Adrenal gland (tissue), 5 donors: ENCODE measurements around the gene MMADHC.

Source experiments
- POLR2A ChIP-seq, 2 donors: fragments of 450-650 bp; IDR thresholded peaks; one replicate each; pipeline ENCODE4 v1.6.1; 2017; ENCODE audit warnings: antibody characterized with exemption in 2 of 2, mild to moderate bottlenecking in 2 of 2, moderate library complexity in 1 of 2
- TF ChIP-seq, protein P1 (sequence below), 6 experiments: fragments of 450-650 bp in 4 of 6; fragments of 200-600 bp in 2 of 6; sonication (generic) in 1 of 6; IDR thresholded peaks; 1 replicate in 5 of 6; 2 replicates in 1 of 6; pipeline versions ENCODE4 v1.5.1 to v1.8.0; 2016 to 2021; ENCODE audit warnings: antibody characterized with exemption in 6 of 6, mild to moderate bottlenecking in 2 of 6, moderate library complexity in 1 of 6
- donor health status: DM: no; HTN: no; CAD: no.

- TF ChIP-seq, protein P1, sequence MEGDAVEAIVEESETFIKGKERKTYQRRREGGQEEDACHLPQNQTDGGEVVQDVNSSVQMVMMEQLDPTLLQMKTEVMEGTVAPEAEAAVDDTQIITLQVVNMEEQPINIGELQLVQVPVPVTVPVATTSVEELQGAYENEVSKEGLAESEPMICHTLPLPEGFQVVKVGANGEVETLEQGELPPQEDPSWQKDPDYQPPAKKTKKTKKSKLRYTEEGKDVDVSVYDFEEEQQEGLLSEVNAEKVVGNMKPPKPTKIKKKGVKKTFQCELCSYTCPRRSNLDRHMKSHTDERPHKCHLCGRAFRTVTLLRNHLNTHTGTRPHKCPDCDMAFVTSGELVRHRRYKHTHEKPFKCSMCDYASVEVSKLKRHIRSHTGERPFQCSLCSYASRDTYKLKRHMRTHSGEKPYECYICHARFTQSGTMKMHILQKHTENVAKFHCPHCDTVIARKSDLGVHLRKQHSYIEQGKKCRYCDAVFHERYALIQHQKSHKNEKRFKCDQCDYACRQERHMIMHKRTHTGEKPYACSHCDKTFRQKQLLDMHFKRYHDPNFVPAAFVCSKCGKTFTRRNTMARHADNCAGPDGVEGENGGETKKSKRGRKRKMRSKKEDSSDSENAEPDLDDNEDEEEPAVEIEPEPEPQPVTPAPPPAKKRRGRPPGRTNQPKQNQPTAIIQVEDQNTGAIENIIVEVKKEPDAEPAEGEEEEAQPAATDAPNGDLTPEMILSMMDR (IDR thresholded peaks at IDR 0.05): no peak
- TF ChIP-seq POLR2A (IDR thresholded peaks at IDR 0.05): no peak
Measured at GRCh38 chr2:149536649-149537048, 50.9 kb downstream of the MMADHC start.
